ENCODE measurements around the gene NCAM2.

DNA sequence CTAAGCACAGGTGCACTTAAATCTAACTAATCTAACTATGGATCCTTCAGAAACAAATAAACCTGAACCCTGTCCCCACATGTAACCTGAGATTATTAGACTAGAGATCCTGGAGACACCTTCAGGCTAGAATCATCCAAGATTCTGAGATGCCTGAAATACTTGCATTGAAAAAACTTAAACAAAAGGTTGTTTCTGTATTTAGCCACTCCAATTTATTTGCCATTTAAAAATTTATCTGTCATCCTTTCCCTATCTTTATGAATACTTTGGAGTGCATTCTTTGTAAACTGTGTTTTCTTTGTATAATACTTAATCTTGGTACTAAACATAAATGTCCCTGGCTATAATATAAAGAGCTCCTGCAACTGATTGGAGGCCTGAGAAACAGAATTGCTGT is 270.7 kb downstream of the NCAM2 start:
- TF ChIP-seq, protein P1, sequence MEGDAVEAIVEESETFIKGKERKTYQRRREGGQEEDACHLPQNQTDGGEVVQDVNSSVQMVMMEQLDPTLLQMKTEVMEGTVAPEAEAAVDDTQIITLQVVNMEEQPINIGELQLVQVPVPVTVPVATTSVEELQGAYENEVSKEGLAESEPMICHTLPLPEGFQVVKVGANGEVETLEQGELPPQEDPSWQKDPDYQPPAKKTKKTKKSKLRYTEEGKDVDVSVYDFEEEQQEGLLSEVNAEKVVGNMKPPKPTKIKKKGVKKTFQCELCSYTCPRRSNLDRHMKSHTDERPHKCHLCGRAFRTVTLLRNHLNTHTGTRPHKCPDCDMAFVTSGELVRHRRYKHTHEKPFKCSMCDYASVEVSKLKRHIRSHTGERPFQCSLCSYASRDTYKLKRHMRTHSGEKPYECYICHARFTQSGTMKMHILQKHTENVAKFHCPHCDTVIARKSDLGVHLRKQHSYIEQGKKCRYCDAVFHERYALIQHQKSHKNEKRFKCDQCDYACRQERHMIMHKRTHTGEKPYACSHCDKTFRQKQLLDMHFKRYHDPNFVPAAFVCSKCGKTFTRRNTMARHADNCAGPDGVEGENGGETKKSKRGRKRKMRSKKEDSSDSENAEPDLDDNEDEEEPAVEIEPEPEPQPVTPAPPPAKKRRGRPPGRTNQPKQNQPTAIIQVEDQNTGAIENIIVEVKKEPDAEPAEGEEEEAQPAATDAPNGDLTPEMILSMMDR (IDR thresholded peaks at IDR 0.05): no peak
- TF ChIP-seq POLR2A (IDR thresholded peaks at IDR 0.05) (no peak), EP300 (IDR thresholded peaks at IDR 0.05) (no peak)

Data from ovary (tissue), 3 donors.